Left lobe of liver (tissue), 2 donors: ENCODE results near the gene LPAR1. TPM values are rescaled to one million over a fixed set of nuclear protein-coding genes. Genes with fewer than 3 reads are reported as not detected.
A peak's percentile ranks its signal among the peaks of the same experiment; 100 is the strongest.

Experiments used
- ATAC-seq: fragments of 200-7000 bp; cut with Tn5 transposase; one replicate; pipeline ENCODE4 v1.9.1; 2020; ENCODE audit warnings: mild to moderate bottlenecking, moderate library complexity
- DNase-seq: peaks from one replicate; pipeline ENCODE4 v3.0.0-alpha.2; 2020; ENCODE audit warnings: low spot score
- total RNA-seq: library from RNA; stranded (reverse); gene quantifications from one replicate; pipeline ENCODE4 v1.2.1, GENCODE V29; 2021
- donor health status: DM: no; HTN: no; CAD: no; lungs with moderate emphysema.
- donor health status: DM: no; HTN: yes; CAD: no.

The LPAR1 gene
- total RNA-seq, 1 donor from 2014 or later = 0.86 TPM

GRCh38 chr9:111037708-111038330, 451 bp downstream of the LPAR1 start:
- DNase-seq (peak; percentile 46), ATAC-seq (peak; percentile 55)

DNA sequence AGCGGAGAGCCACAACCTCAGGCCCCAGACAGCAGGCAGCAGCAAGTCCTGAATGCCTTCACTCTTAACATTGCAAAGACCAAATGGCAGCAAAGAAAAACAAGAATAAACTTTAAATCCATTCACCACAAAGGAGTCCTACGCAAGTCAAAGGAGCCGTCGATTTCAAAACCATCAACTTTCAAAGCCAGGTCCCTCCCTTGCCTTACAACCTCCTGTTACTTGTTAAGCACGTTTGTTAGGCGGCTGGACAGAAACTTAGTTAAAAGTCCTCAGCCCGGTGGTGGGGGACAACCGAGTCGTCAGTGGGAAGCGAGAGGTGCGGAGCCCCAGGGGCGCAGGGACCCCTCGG, 938 bp downstream of the LPAR1 start:
- DNase-seq (no peak), ATAC-seq (peak; percentile 9)

DNA sequence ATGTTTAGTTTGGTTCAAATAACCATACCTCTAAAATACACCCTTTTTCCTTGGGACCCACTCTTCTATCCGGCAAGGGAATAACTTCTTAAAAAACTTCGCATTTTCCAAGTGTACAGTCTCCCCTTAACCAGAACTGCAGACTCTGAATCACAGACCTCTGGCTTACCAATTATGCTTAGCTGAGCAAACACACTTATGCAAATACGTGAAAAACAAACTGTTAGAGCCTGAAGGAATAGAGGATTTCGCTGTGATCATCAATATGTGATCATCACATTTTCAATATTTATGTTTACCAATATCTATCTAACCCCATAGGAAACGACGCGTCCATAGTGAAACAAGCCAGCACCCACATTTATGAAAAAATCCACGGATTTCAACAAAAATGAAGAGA, 1.3 kb downstream of the LPAR1 start:
- DNase-seq (no peak), ATAC-seq (no peak)

DNA sequence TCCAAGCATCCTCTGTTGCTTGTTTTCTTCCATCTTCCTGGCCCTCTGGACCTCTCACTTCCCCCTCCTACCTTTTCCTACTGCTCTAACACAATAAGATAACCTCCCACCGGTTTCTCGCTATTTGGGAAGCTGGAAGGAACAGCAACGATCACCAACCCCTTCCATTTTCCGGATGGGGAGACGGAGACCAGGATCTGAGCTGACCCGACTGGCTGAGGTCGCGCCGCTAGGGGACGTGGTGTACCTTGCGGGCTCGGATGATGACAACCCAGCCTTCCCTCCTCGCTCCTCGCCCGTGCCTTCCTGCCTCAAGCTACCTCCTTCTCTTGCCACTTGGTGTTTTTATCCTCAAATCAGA, 1.9 kb downstream of the LPAR1 start:
- ATAC-seq = no peak
- no peak for DNase-seq

GRCh38 chr9:111035543-111036428, 2.5 kb downstream of the LPAR1 start:
- ATAC-seq (no peak), DNase-seq (no peak)

- no peak for ATAC-seq
- no peak for DNase-seq
Observed at GRCh38 chr9:111034898-111035539, 3.3 kb downstream of the LPAR1 start.

GRCh38 chr9:111034170-111034897, 3.9 kb downstream of the LPAR1 start:
- ATAC-seq = no peak
- no peak for DNase-seq

GRCh38 chr9:111030492-111030891, 7.8 kb downstream of the LPAR1 start:
- DNase-seq = no peak
- no peak for ATAC-seq

- no peak for DNase-seq
- ATAC-seq = no peak
Observed at GRCh38 chr9:111029260-111029659, 9.0 kb downstream of the LPAR1 start.

GRCh38 chr9:111027798-111028197, 10.5 kb downstream of the LPAR1 start:
- DNase-seq (no peak), ATAC-seq (no peak)

- DNase-seq = no peak
- no peak for ATAC-seq
Observed at GRCh38 chr9:111023128-111023527, 15.1 kb downstream of the LPAR1 start.

DNA sequence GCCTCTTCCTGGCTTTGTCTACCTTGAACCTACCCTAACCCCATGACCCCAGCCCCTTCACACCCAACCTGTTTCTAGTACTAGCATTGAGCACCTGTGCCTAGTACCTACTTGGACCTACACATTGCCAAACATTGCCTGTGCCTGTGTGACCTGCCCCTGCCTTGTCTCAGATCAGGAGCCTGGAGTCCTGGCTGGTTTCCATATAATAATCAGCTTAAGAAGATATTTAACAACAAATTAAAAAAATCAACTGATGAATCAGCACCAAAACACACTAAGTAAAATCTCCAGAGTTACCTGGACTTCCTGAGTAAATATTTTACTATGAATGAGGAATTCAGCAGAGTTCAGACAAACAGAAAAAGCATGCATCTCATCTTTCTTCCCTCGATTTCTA, 17.7 kb downstream of the LPAR1 start:
- no peak for ATAC-seq
- DNase-seq = no peak

- ATAC-seq (no peak), DNase-seq (no peak)
Observed at GRCh38 chr9:111016426-111017045, 21.7 kb downstream of the LPAR1 start.

DNA sequence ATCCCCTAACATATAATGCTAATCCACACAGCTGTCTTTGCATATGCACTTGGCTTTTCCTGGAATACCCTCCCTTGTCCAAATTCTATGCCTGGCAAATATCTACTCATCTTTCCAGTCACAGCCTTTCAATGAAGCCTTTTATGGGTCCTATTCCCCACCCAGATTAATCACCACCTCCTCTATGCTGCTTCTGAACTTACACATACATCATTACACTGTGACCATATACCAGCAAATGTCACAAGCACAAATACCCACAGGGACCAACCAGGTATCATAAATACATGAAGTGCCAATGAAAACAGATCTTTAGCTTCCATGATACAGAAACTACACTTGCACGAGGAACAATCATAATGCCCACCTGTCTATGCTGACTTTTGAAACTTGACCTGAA, 22.3 kb downstream of the LPAR1 start:
- ATAC-seq (no peak), DNase-seq (no peak)

- ATAC-seq (no peak), DNase-seq (no peak)
Observed at GRCh38 chr9:111013707-111014106, 24.6 kb downstream of the LPAR1 start.

- DNase-seq (no peak), ATAC-seq (no peak)
Observed at GRCh38 chr9:111013250-111013649, 25.0 kb downstream of the LPAR1 start.

DNA sequence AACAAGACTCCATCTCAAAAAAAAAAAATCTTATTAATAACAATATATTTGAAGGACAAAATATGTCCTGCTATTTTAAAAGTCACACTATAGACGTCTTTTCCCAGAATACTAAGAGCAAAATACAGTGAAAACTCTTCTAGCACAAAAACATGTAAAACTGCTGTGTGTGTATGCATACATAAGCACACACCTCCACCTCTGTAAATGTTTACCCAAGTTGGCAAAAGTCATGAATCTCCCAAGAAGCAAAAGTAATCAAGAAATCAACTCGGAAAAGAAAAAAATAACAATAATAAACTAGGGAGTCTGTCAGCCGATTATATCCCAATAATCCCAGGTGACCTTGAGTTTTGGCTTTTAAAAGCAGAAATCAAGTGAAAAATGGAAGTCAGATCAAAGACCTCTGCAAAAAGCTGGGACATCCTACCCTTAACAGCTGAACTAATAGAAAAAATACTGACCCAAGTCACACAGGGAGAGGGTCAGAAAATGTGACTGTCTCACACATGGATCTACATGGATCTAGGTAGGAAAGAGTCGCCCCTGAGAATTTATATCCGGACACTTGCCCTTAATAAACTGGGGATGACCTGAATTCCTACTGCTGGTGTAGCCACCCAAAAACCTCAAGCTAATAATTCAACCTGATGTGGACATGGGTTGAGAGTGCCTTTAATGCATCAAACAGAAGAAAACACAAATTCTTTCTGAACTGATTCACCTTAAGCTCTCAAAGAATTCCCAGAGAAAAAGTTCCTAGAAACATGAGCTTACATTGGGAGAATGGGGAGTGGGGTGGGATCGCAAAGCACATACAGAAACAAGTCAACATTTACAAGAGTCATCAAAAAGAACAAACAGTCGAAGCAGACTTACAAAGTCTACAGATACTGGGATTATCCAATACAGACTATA, 29.9 kb downstream of the LPAR1 start:
- ATAC-seq = no peak
- DNase-seq = no peak

DNA sequence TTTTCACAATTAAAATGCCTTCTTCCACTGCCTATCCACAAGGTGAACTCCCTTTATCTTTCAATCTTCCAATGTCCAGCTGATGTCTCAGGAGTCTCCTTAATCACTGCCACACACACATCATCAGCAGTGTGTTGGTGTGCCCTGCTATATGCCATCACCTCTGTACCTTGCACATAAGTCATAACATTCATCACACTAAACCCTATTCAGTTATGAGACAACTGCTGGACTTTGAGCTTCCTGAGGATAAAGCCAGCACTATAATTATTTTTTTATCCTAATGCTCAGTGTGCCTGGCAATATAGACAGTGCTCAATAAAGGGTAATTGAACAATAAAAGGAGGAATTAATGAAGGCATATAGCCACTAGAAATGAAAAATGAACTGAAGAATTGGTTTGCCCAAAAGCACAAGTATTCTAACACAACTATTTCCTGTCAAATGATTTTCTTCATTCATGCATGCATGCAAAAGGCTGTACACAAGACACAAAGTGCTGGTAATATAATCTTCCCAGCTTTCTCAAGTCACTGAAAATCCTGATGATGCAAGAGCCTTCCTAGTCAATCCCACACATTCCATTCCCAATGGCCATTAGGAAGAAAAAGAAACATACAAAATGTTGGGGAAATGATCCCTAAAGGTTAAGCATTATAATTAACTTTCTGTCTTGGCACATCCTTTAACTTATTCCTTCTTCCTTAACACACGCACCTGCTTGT, 32.4 kb downstream of the LPAR1 start:
- DNase-seq (no peak), ATAC-seq (no peak)

DNA sequence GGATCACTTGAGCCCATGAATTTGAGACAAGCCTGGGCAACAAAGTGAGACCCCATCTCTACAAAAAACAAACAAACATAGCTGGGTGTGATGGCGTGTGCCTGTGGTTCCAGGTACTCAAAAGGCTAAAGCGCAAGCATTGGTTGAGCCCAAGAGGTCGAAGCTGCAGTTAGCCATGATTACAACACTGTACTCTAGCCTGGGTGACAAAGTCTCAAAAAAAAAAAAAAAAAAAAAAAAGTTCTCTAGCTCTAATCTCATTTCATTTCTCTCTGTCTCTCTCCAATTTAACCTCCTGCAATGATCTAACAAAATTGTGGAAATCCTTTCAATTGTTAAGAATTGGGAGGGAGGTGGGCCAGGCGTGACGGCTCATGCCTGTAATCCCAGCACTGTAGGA, 33.3 kb downstream of the LPAR1 start:
- ATAC-seq = no peak
- DNase-seq = no peak
